ENCODE measurements around the gene GRK1. TPM values are rescaled to one million over a fixed set of nuclear protein-coding genes. Genes with fewer than 3 reads are reported as not detected.

Gene GRK1
- total and polyA plus RNA-seq, 2 of the 4 experiments (the other 2 are of a cell fraction) = not detected

DNA sequence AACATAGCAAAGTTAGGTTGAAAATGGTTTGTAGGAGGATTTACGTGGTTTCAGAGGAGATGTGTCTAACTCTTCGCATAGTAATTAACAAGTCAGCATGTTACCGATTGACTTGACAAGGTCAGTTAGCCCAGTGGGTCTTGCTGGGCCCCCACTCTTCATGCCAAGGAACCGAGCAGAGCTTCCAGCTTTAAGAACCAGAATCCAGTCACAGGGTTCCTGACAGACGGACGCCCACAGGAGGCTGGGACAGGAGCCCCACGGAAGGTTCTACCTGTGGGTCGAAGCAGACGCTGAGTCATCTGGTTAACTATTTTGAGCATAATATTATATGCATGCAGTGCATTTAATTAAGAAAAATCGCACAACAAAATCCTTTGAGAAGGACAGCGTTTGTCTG lies 95.5 kb downstream of the GRK1 start:
- H3K18ac ChIP-seq (ENCODE audit: low read depth, low read length) = no peak overlapping the region
- ChIA-PET POLR2A (ENCODE audit: unreplicated experiment) (no interaction called here), CTCF (no interaction called here)
- no peak overlapping the region for H3K9ac ChIP-seq (ENCODE audit: low read depth, low read length)
- DNase-seq (no peak), ATAC-seq (ENCODE audit: low read depth) (no peak)
- H2BK20ac ChIP-seq (ENCODE audit: low read depth, low read length) = no peak overlapping the region
- H3K4me3 ChIP-seq (ENCODE audit: insufficient read depth, low read depth, low read length) = no peak overlapping the region
- H3K79me1 ChIP-seq (ENCODE audit: low read depth in 1 of 2, low read length in 2 of 2) = no peaks in the 10 kb centered on the region
- H3K4me2 ChIP-seq (ENCODE audit: low read depth, low read length) = no peak overlapping the region
- dilution Hi-C loops (cut with HindIII; ENCODE audit: low sequenced_read_pairs, unreplicated experiment) = no loop called here
- no peak overlapping the region for H2BK15ac ChIP-seq (ENCODE audit: low read depth, low read length)
- peaks cover 3% of the 10 kb centered on the region; the same call in 1 of the 2 replicates for H3K4me1 ChIP-seq (ENCODE audit: control insufficient read depth, insufficient read depth, low read length)
- no peak overlapping the region for H3K4ac ChIP-seq (ENCODE audit: low read depth, low read length)
- H2BK120ac ChIP-seq (ENCODE audit: low read depth, low read length) = no peak overlapping the region
- no peak overlapping the region for H3K27ac ChIP-seq (ENCODE audit: insufficient read depth, low read length)
- H4K20me1 ChIP-seq (ENCODE audit: insufficient read depth, low read length) = no peaks in the 10 kb centered on the region
- no peak overlapping the region for H4K8ac ChIP-seq (ENCODE audit: low read depth in 2 of 2, low read length in 2 of 2)
- no peak overlapping the region for H2AK5ac ChIP-seq (ENCODE audit: low read depth, low read length)
- no peak overlapping the region for H2AFZ ChIP-seq (replicated peaks; ENCODE audit: low read length, poor library complexity)
- no TSS peak for BruUV-seq (replicated peaks)
- H3K14ac ChIP-seq (replicated peaks; ENCODE audit: low read depth, low read length) = no peak overlapping the region
- no peaks in the 10 kb centered on the region for H3K9me3 ChIP-seq (ENCODE audit: control insufficient read depth, insufficient read depth, low read length)
- WGBS, 2 experiments (ENCODE audit: extremely low coverage in 2 of 2, insufficient read length in 1 of 2) = 17% methylated on average over 3 of the region's 11 CpGs; no CpG with 5 or more reads in 1 of the 2 experiments
- intact Hi-C loops (cut with micrococcal nuclease) = no loop called here
- no peaks in the 10 kb centered on the region; the same call in 1 of the 2 replicates for H3K9me1 ChIP-seq (ENCODE audit: insufficient read depth, low read length)
- H4K5ac ChIP-seq (ENCODE audit: low read depth, low read length) = no peak overlapping the region
- no peaks in the 10 kb centered on the region for H3K36me3 ChIP-seq (ENCODE audit: control insufficient read depth, insufficient read depth, low read length)
- H3K56ac ChIP-seq (ENCODE audit: extremely low read depth, insufficient read depth, low read length) = no peak overlapping the region
- peaks cover 38% of the 10 kb centered on the region for H3K27me3 ChIP-seq (ENCODE audit: control insufficient read depth, insufficient read depth, low read length)
- no peak overlapping the region for H3K23ac ChIP-seq (ENCODE audit: low read depth, low read length)
- in situ Hi-C loops (cut with MboI; ENCODE audit: low sequenced_read_pairs) = no loop called here
- no peak overlapping the region for H2AK9ac ChIP-seq (replicated peaks; ENCODE audit: low read depth, low read length, poor library complexity)
- H4K91ac ChIP-seq (ENCODE audit: insufficient read depth, low read depth, low read length) = no peak overlapping the region
- TF ChIP-seq, protein P1, sequence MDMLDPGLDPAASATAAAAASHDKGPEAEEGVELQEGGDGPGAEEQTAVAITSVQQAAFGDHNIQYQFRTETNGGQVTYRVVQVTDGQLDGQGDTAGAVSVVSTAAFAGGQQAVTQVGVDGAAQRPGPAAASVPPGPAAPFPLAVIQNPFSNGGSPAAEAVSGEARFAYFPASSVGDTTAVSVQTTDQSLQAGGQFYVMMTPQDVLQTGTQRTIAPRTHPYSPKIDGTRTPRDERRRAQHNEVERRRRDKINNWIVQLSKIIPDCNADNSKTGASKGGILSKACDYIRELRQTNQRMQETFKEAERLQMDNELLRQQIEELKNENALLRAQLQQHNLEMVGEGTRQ (IDR thresholded peaks at IDR 0.05; ENCODE audit: low read depth, low read length) = no peak
- no peak for TF ChIP-seq MXI1 (IDR thresholded peaks at IDR 0.05; ENCODE audit: borderline replicate concordance, low read depth, low read length)
- TF ChIP-seq NFE2L2 (IDR thresholded peaks at IDR 0.05; ENCODE audit: low read depth, low read length) = no peak
- TF ChIP-seq CHD1 (IDR thresholded peaks at IDR 0.05; ENCODE audit: low read depth, low read length) = no peak
- no peak for TF ChIP-seq SMC3 (IDR thresholded peaks at IDR 0.05; ENCODE audit: low read depth, low read length)
- TF ChIP-seq FOS (IDR thresholded peaks at IDR 0.05; ENCODE audit: low read depth, low read length) = no peak
- TF ChIP-seq RFX5 (IDR thresholded peaks at IDR 0.05; ENCODE audit: low read depth, low read length) = no peak
- TF ChIP-seq, protein P2, sequence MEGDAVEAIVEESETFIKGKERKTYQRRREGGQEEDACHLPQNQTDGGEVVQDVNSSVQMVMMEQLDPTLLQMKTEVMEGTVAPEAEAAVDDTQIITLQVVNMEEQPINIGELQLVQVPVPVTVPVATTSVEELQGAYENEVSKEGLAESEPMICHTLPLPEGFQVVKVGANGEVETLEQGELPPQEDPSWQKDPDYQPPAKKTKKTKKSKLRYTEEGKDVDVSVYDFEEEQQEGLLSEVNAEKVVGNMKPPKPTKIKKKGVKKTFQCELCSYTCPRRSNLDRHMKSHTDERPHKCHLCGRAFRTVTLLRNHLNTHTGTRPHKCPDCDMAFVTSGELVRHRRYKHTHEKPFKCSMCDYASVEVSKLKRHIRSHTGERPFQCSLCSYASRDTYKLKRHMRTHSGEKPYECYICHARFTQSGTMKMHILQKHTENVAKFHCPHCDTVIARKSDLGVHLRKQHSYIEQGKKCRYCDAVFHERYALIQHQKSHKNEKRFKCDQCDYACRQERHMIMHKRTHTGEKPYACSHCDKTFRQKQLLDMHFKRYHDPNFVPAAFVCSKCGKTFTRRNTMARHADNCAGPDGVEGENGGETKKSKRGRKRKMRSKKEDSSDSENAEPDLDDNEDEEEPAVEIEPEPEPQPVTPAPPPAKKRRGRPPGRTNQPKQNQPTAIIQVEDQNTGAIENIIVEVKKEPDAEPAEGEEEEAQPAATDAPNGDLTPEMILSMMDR (conservative IDR thresholded peaks at IDR 0.05; ENCODE audit: low read depth, low read length) = no peak
- no peak for TF ChIP-seq MAZ (IDR thresholded peaks at IDR 0.05; ENCODE audit: borderline replicate concordance, low read depth, low read length)
- no peak for TF ChIP-seq BHLHE40 (IDR thresholded peaks at IDR 0.05; ENCODE audit: low read depth, low read length)
- TF ChIP-seq MAFK (IDR thresholded peaks at IDR 0.05; ENCODE audit: low read depth, low read length) = no peak
- no peak for TF ChIP-seq RCOR1 (IDR thresholded peaks at IDR 0.05; ENCODE audit: insufficient replicate concordance, low read length)
- no peak for TF ChIP-seq POLR2A (IDR thresholded peaks at IDR 0.05; ENCODE audit: low read depth, low read length)
- TF ChIP-seq, protein P3, sequence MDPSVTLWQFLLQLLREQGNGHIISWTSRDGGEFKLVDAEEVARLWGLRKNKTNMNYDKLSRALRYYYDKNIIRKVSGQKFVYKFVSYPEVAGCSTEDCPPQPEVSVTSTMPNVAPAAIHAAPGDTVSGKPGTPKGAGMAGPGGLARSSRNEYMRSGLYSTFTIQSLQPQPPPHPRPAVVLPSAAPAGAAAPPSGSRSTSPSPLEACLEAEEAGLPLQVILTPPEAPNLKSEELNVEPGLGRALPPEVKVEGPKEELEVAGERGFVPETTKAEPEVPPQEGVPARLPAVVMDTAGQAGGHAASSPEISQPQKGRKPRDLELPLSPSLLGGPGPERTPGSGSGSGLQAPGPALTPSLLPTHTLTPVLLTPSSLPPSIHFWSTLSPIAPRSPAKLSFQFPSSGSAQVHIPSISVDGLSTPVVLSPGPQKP (IDR thresholded peaks at IDR 0.05; ENCODE audit: borderline replicate concordance, low read depth, low read length) = no peak
- TF ChIP-seq RAD21 (IDR thresholded peaks at IDR 0.05; ENCODE audit: low read length) = no peak
- no peak for TF ChIP-seq CEBPB (IDR thresholded peaks at IDR 0.05; ENCODE audit: low read depth, low read length)
- no peak overlapping the region for H2BK5ac ChIP-seq (ENCODE audit: low read depth, low read length, poor library complexity, severe bottlenecking)

All from IMR-90 (cell line).